ENCODE results near the gene GTPBP8.

Gene GTPBP8

DNA sequence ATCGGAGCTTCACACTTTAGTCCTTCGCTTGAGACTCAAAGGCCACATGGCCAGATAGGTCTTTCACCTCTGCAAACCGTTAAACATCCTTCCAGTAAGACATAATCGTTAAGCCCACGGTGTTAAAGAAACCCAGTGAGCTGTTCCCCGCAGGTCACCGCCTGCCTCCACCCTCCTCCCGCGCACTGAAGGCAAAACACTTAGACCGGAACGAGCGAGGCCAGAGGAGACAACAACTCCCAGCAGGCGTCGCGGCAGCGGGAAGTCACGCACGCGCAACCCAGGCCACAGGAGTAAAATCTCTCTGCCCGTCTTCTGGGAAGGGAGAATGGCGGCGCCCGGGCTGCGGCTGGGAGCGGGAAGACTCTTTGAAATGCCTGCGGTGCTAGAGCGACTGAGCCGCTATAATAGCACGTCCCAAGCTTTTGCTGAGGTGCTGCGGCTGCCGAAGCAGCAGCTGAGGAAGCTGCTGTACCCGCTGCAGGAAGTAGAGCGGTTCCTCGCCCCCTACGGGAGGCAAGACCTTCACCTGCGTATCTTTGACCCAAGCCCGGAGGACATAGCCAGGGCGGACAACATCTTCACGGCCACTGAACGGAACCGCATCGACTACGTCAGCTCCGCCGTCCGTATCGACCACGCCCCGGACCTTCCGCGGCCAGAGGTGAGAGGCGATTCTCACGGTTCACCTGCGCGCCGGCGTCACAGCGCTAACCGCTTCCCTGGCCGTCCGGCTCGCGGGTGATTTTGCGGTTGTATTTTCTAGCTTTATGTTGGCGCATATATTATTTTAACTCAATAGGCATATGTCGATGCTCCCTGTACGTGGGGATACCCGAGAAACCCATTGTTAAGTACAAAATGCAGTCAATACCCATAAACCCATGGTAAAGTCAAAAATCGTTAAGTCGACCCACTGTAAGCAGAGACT, at the start of gene GTPBP8:
Gene GTPBP8, plus strand, starts transcription at position 313 of the 931 bp plus-strand sequence. Its CDS starts 16 bp downstream, at position 329.
- H3K9ac ChIP-seq (ENCODE audit: low read depth, low read length): peak within 1 kb of the TSS; percentile 99

DNA sequence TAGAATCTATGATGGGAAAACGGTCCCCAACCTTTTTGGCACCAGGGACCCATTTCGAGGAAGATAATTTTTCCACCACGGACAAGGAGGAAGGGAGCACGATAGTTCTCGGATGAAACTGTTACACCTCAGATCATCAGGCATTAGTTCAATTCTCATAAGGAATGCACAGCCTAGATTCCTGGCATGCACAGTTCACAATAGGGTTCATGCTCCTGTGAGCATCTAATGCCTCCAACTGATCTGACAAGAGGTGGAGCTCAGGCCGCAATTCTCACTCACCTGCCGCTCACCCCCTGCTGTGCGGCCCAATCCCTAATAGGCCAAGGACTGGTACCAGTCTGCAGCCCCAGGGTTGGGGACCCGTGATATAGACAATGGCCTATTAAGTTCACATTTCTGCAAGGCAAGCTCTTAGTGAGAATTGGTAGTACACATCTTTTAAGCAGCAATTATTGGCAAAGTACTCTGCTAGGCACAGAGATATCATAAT, 42.4 kb upstream of the GTPBP8 start:
- Histone ChIP-seq H3K36me3 (ENCODE audit: control insufficient read depth, insufficient read depth, low read length) (no peaks in the 10 kb centered on the region), H3K4me3 (ENCODE audit: low read depth, low read length) (no peak overlapping the region), H3K9ac (ENCODE audit: low read depth, low read length) (no peak overlapping the region), H3K4me1 (ENCODE audit: control insufficient read depth, insufficient read depth, low read length) (no peaks in the 10 kb centered on the region), H3K27me3 (ENCODE audit: control insufficient read depth, insufficient read depth, low read length) (no peaks in the 10 kb centered on the region), H3K9me3 (ENCODE audit: control insufficient read depth, insufficient read depth, low read length) (no peaks in the 10 kb centered on the region)

More for the DNA sequence above, at the start of gene GTPBP8:
- Histone ChIP-seq H3K27me3 (ENCODE audit: control insufficient read depth, insufficient read depth, low read length) (no peaks in the 10 kb centered on the region), H3K4me3 (ENCODE audit: low read depth, low read length) (peak within 1 kb of the TSS; percentile 98), H3K9me3 (ENCODE audit: control insufficient read depth, insufficient read depth, low read length) (no peaks in the 10 kb centered on the region), H3K36me3 (ENCODE audit: control insufficient read depth, insufficient read depth, low read length) (no peaks in the 10 kb centered on the region), H3K4me1 (ENCODE audit: control insufficient read depth, insufficient read depth, low read length) (no peaks in the 10 kb centered on the region)

DNA sequence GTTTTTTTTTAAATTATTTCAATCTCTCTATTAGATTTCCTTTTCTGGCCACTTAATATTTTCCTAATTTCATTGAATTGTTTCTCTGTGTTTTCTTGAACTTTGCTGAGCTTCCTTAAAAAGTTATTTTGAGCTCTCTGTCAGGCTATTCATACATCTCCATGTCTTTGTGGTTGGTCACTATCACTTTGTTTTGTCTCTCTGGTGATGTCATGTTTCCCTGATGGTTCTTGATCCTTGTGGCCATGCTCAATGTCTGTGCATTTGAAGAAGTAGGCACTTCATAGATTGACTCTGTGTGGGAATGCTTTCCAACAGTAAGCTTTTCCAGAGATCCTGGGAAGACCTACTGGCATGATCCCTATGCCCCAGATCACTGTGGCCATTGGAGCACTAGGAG, 34.4 kb upstream of the GTPBP8 start:
- Histone ChIP-seq H3K4me3 (ENCODE audit: low read depth, low read length) (no peak overlapping the region), H3K27me3 (ENCODE audit: control insufficient read depth, insufficient read depth, low read length) (no peaks in the 10 kb centered on the region), H3K4me1 (ENCODE audit: control insufficient read depth, insufficient read depth, low read length) (peaks cover 6% of the 10 kb centered on the region), H3K36me3 (ENCODE audit: control insufficient read depth, insufficient read depth, low read length) (no peaks in the 10 kb centered on the region), H3K9ac (ENCODE audit: low read depth, low read length) (no peak overlapping the region), H3K9me3 (ENCODE audit: control insufficient read depth, insufficient read depth, low read length) (no peaks in the 10 kb centered on the region)

DNA sequence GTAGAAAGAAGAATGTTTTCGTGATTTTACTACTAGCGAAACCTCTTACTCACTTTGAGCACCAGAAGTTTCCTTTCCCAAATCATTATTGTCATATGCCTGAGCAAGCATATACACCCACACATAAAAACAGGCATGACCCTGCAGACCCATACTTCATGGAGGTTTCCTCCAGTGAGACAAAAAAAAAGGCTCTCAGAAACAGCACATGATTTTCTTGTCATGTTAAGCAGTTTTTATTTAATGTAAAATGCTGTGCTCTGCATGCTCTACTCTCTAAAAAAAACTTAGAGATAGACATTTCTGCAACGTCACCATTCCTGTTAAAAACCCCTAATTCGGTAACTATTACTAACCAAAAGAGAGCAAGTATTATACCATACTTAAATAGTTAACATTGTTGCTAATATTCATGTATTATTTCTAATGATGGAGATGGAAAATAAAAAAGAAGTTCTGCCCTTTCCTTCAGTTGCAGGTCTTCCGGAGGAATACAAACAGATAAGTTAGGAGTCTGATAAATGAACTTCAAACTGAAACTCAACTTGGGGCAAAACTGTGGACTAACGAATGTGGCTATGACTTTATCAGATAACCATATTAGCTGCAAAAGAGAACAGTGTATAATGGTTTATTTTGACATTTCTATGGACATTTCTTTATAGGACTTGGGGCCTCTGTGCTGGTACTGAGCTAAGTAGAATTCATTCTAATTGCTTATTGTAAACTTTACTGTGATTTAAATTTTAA, 31.8 kb upstream of the GTPBP8 start:
- Histone ChIP-seq H3K9ac (ENCODE audit: low read depth, low read length) (no peak overlapping the region), H3K27me3 (ENCODE audit: control insufficient read depth, insufficient read depth, low read length) (no peaks in the 10 kb centered on the region), H3K4me1 (ENCODE audit: control insufficient read depth, insufficient read depth, low read length) (peaks cover 6% of the 10 kb centered on the region), H3K36me3 (ENCODE audit: control insufficient read depth, insufficient read depth, low read length) (no peaks in the 10 kb centered on the region), H3K4me3 (ENCODE audit: low read depth, low read length) (no peak overlapping the region), H3K9me3 (ENCODE audit: control insufficient read depth, insufficient read depth, low read length) (peaks cover 3% of the 10 kb centered on the region)

DNA sequence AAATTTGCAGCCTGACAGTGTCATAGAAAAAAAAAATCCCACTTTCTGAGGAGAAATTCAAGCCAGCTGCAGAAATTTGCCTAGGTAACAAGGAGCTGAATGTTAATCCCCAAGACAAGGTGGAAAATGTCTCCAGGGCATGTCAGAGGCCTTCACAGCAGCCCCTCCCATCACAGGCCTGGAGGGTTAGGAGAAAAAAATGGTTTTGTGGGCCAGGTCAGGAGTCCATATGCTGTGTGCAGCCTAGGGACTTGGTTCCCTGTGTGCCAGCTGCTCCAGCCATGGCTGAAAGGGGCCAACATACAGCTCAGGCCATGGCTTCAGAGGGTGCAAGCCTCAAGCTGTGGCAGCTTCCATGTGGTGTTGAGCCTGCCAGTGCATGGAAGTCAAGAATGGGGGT, 27.1 kb upstream of the GTPBP8 start:
- H3K9ac ChIP-seq (ENCODE audit: low read depth, low read length): no peak overlapping the region
- H3K9me3 ChIP-seq (ENCODE audit: control insufficient read depth, insufficient read depth, low read length): peaks cover 6% of the 10 kb centered on the region
- no peaks in the 10 kb centered on the region for H3K27me3 ChIP-seq (ENCODE audit: control insufficient read depth, insufficient read depth, low read length)
- H3K36me3 ChIP-seq (ENCODE audit: control insufficient read depth, insufficient read depth, low read length): no peaks in the 10 kb centered on the region
- peaks cover 6% of the 10 kb centered on the region for H3K4me1 ChIP-seq (ENCODE audit: control insufficient read depth, insufficient read depth, low read length)
- H3K4me3 ChIP-seq (ENCODE audit: low read depth, low read length): no peak overlapping the region

DNA sequence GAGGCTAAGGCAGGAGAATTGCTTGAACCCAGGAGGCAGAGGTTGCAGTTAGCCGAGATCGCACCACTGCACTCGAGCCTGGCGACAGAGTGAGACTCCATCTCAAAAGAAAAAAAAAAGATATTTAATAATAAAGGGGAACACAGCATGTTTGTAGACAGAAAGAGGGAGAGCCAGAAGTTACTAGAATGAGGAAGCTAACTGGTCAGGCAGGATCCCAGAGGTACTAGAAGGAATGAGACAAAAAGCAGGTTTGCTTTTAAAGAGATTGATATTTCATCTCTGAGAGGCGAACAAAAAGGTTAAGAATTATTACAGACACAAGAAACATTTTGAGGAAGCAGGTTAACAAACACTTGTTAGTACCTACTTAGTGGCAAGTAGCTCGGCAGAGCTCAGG, 25.1 kb upstream of the GTPBP8 start:
- H3K4me3 ChIP-seq (ENCODE audit: low read depth, low read length): no peak overlapping the region
- no peak overlapping the region for H3K9ac ChIP-seq (ENCODE audit: low read depth, low read length)
- H3K4me1 ChIP-seq (ENCODE audit: control insufficient read depth, insufficient read depth, low read length): no peaks in the 10 kb centered on the region
- H3K9me3 ChIP-seq (ENCODE audit: control insufficient read depth, insufficient read depth, low read length): peaks cover 6% of the 10 kb centered on the region
- no peaks in the 10 kb centered on the region for H3K27me3 ChIP-seq (ENCODE audit: control insufficient read depth, insufficient read depth, low read length)
- H3K36me3 ChIP-seq (ENCODE audit: control insufficient read depth, insufficient read depth, low read length): no peaks in the 10 kb centered on the region

DNA sequence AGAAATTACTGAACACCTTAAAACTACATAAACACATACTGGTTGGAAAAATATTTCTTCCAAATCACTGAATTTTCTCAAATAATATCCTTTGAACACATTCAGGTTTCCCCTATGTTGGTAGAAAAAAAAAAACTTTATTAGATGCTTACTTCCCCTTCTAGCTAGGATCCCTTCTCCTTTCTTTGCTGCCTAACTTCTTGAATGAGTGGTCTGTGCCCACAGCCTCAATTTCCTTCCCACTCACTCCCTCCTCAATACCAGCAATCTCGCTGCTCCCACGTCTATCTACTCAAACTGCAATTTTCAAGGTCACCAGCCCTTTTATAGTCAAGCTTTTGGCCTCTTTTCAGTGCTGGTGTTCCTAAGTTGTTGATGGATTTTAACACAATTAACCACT, 24.2 kb upstream of the GTPBP8 start:
- no peaks in the 10 kb centered on the region for H3K27me3 ChIP-seq (ENCODE audit: control insufficient read depth, insufficient read depth, low read length)
- no peak overlapping the region for H3K4me3 ChIP-seq (ENCODE audit: low read depth, low read length)
- peaks cover 6% of the 10 kb centered on the region for H3K9me3 ChIP-seq (ENCODE audit: control insufficient read depth, insufficient read depth, low read length)
- no peaks in the 10 kb centered on the region for H3K36me3 ChIP-seq (ENCODE audit: control insufficient read depth, insufficient read depth, low read length)
- H3K9ac ChIP-seq (ENCODE audit: low read depth, low read length): no peak overlapping the region
- no peaks in the 10 kb centered on the region for H3K4me1 ChIP-seq (ENCODE audit: control insufficient read depth, insufficient read depth, low read length)

DNA sequence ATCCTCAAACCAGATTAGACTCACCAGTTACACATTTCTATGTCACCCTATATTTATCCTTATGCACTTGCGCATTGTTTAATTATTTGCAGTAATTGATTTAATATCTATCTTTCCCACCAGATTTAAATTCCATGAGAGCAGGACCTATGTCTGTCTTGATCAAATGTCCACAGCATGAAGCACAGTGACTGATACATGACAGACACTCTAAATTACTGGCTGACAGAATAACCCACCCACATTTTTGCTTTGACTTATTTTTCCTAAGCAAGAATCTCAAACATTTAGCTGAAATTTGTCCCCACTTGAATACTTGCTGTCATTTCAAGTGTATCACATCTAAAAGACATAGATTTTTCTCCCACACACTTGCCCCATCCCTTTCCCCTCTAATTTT, 23.4 kb upstream of the GTPBP8 start:
- Histone ChIP-seq H3K9me3 (ENCODE audit: control insufficient read depth, insufficient read depth, low read length) (peaks cover 6% of the 10 kb centered on the region), H3K36me3 (ENCODE audit: control insufficient read depth, insufficient read depth, low read length) (no peaks in the 10 kb centered on the region), H3K9ac (ENCODE audit: low read depth, low read length) (no peak overlapping the region), H3K4me3 (ENCODE audit: low read depth, low read length) (no peak overlapping the region), H3K27me3 (ENCODE audit: control insufficient read depth, insufficient read depth, low read length) (no peaks in the 10 kb centered on the region), H3K4me1 (ENCODE audit: control insufficient read depth, insufficient read depth, low read length) (no peaks in the 10 kb centered on the region)

DNA sequence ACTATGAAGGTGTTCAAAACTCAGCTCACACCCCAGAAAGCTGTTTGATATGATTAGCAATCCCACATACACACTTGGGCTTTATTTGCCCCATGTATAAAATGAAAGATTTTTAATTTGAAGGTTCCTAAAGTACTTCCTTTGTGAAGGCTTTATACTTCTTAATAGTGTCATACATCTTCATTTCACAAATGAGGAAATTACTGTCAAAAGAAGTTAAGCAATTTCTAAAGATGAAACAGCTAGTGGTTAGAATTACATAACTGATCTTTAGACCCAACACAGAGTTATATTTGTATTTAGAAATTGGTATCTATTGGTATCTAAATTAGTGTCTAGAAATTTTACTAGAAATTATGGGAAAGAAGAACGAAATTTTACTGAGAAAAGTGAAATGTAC, 23.0 kb upstream of the GTPBP8 start:
- H3K4me3 ChIP-seq (ENCODE audit: low read depth, low read length): no peak overlapping the region
- no peak overlapping the region for H3K9ac ChIP-seq (ENCODE audit: low read depth, low read length)
- H3K36me3 ChIP-seq (ENCODE audit: control insufficient read depth, insufficient read depth, low read length): no peaks in the 10 kb centered on the region
- H3K4me1 ChIP-seq (ENCODE audit: control insufficient read depth, insufficient read depth, low read length): no peaks in the 10 kb centered on the region
- H3K9me3 ChIP-seq (ENCODE audit: control insufficient read depth, insufficient read depth, low read length): peaks cover 6% of the 10 kb centered on the region
- H3K27me3 ChIP-seq (ENCODE audit: control insufficient read depth, insufficient read depth, low read length): no peaks in the 10 kb centered on the region

DNA sequence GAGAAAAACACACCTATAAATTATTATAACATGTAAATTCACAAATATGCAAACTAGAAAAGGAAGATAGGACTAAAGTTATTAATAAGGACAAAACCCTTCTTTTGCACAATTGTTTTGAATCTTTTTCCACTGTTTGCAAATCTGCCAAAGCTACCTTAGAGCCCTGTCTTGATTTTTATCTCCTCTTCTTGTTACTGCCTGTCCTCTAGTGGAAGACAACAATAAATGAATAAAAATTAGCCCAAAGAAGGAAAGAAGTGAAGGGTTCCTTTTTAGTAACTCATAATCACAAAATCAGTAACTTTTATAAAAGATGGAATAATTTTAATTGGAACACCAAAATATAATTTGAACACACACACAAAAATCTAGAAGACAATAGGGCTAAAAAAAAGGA, 18.6 kb upstream of the GTPBP8 start:
- no peaks in the 10 kb centered on the region for H3K36me3 ChIP-seq (ENCODE audit: control insufficient read depth, insufficient read depth, low read length)
- H3K4me1 ChIP-seq (ENCODE audit: control insufficient read depth, insufficient read depth, low read length): no peaks in the 10 kb centered on the region
- no peaks in the 10 kb centered on the region for H3K27me3 ChIP-seq (ENCODE audit: control insufficient read depth, insufficient read depth, low read length)
- H3K4me3 ChIP-seq (ENCODE audit: low read depth, low read length): no peak overlapping the region
- no peaks in the 10 kb centered on the region for H3K9me3 ChIP-seq (ENCODE audit: control insufficient read depth, insufficient read depth, low read length)
- no peak overlapping the region for H3K9ac ChIP-seq (ENCODE audit: low read depth, low read length)

DNA sequence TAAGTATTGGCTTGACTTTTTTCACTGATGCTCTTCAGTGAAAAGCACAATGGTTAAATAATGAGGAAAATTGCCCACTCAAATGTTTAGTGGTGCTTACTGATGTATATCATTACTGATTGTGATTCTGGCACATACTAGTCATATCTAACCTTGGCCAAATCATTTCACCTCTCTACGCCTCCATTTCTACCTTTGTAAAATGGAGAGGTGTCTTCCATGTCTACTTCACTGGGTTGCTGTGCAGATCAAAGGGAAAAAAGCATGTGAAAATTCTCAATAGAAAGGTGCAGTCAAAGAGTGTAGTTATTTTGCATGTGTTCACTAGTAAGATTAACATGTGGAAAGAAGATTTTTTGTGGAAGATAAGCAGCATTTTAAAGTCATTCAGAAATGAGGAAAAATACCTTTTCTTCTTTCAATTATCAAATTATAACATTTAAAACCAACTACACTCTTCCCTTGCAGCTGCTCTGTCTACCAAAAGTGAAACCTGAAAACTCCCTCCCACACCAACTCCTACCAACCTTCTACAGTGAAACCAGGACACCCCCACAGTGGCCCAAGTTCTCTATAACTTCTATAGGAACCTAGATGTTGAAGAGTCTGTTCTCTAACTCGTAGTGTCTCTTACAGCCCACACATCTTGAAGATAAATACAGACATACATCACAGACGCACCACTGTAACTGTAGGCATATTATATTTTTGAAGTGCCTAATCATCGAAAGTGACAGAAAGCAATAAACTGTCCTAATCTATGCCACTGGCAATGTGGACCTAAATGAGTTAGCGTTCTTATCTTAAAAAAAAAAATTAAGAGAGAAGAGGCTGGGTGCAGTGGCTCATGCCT, 17.2 kb upstream of the GTPBP8 start:
- Histone ChIP-seq H3K9ac (ENCODE audit: low read depth, low read length) (no peak overlapping the region), H3K4me1 (ENCODE audit: control insufficient read depth, insufficient read depth, low read length) (no peaks in the 10 kb centered on the region)

More for the DNA sequence above, 17.2 kb upstream of the GTPBP8 start:
- Histone ChIP-seq H3K4me3 (ENCODE audit: low read depth, low read length) (no peak overlapping the region), H3K36me3 (ENCODE audit: control insufficient read depth, insufficient read depth, low read length) (no peaks in the 10 kb centered on the region), H3K9me3 (ENCODE audit: control insufficient read depth, insufficient read depth, low read length) (no peaks in the 10 kb centered on the region), H3K27me3 (ENCODE audit: control insufficient read depth, insufficient read depth, low read length) (no peaks in the 10 kb centered on the region)

Measured in iPS-15b (cell line).